HepG2 (cell line): Measurements from ENCODE around the gene RREB1. TPM values are rescaled to one million over a fixed set of nuclear protein-coding genes. Genes with fewer than 3 reads are reported as not detected.

Experiments
- BCL6 ChIP-seq: IDR thresholded peaks from 2 replicates; pipeline ENCODE4 v1.6.1; 2016; ENCODE audit warnings: missing genetic modification reagents, missing compliant biosample characterization
- FOXO1 ChIP-seq: sonication (generic); formaldehyde crosslinking; IDR thresholded peaks from 2 replicates; pipeline ENCODE4 v1.4.0; 2020; ENCODE audit warnings: missing genetic modification reagents
- HIVEP1 ChIP-seq: sonication (generic); formaldehyde crosslinking; IDR thresholded peaks from 2 replicates; pipeline ENCODE4 v1.4.0; 2020; ENCODE audit warnings: mild to moderate bottlenecking, missing genetic modification reagents
- HNRNPL ChIP-seq: fragments of 200-400 bp; formaldehyde crosslinking; IDR thresholded peaks from 2 replicates; pipeline ENCODE4 v1.6.1; 2017; ENCODE audit warnings: mild to moderate bottlenecking, low read depth, low read length
- NFIC ChIP-seq: IDR thresholded peaks from 2 replicates; pipeline ENCODE4 v1.6.1; 2012; ENCODE audit warnings: mild to moderate bottlenecking, low read length, inconsistent platforms
- PHF21A ChIP-seq: sonication (generic); formaldehyde crosslinking; IDR thresholded peaks from 2 replicates; pipeline ENCODE4 v1.5.0; 2020; ENCODE audit warnings: mild to moderate bottlenecking, missing genetic modification reagents
- POGZ ChIP-seq: sonication (generic); formaldehyde crosslinking; IDR thresholded peaks from 2 replicates; pipeline ENCODE4 v1.4.0; 2020; ENCODE audit warnings: mild to moderate bottlenecking, missing genetic modification reagents
- RAD21 ChIP-seq: fragments of 450-650 bp; formaldehyde crosslinking; IDR thresholded peaks from 2 replicates; pipeline ENCODE4 v1.5.0; 2020; ENCODE audit warnings: mild to moderate bottlenecking
- SMAD1 ChIP-seq: sonication (generic); formaldehyde crosslinking; IDR thresholded peaks from 2 replicates; pipeline ENCODE4 v1.4.0; 2020; ENCODE audit warnings: missing genetic modification reagents, low read depth, mild to moderate bottlenecking, borderline replicate concordance
- SP5 ChIP-seq: IDR thresholded peaks from 2 replicates; pipeline ENCODE4 v1.6.1; 2016; ENCODE audit warnings: low read depth, borderline replicate concordance
- SRY ChIP-seq: sonication (generic); formaldehyde crosslinking; IDR thresholded peaks from 2 replicates; pipeline ENCODE4 v1.8.0; 2022; ENCODE audit warnings: mild to moderate bottlenecking, missing genetic modification reagents
- ZC3H4 ChIP-seq: sonication (generic); formaldehyde crosslinking; IDR thresholded peaks from 2 replicates; pipeline ENCODE4 v1.4.0; 2020; ENCODE audit warnings: missing genetic modification reagents, borderline replicate concordance
- ZNF17 ChIP-seq: sonication (generic); formaldehyde crosslinking; IDR thresholded peaks from 2 replicates; pipeline ENCODE4 v1.5.0; 2020; ENCODE audit warnings: mild to moderate bottlenecking, missing genetic modification reagents
- ZNF546 ChIP-seq: sonication (generic); formaldehyde crosslinking; conservative IDR thresholded peaks from 2 replicates; pipeline ENCODE4 v1.8.1; 2023; ENCODE audit warnings: mild to moderate bottlenecking, missing genetic modification reagents
- ZNF616 ChIP-seq: sonication (generic); formaldehyde crosslinking; IDR thresholded peaks from 2 replicates; pipeline ENCODE4 v1.5.0; 2020; ENCODE audit warnings: low read depth, mild to moderate bottlenecking, missing genetic modification reagents
- ZSCAN31 ChIP-seq: sonication (generic); formaldehyde crosslinking; IDR thresholded peaks from 2 replicates; pipeline ENCODE4 v1.5.0; 2020; ENCODE audit warnings: low read depth, mild to moderate bottlenecking, missing genetic modification reagents
- polyA plus RNA-seq, 8 experiments: library from polyadenylated mRNA; depleted of rRNA in 3 of 8; stranded (reverse) in 7 of 8; unstranded in 1 of 8; fragments of >200 nt; fragmentation: Illumina TruSeq in 4 of 8; extraction: Trizol in 4 of 8; gene quantifications; 2 replicates each; pipeline versions ENCODE4 v1.2.1 to v1.2.3, GENCODE V29; 2011 to 2016; ENCODE audit warnings: low read depth in 4 of 8, missing spikeins in 1 of 8, mixed read lengths in 1 of 8; ENCODE audit not compliant: insufficient read depth in 1 of 8
- total RNA-seq, 5 experiments: library from RNA; depleted of rRNA; stranded (reverse); fragments of >200 nt; fragmentation: Illumina TruSeq; extraction: Trizol; gene quantifications; 2 replicates each; pipeline ENCODE4 v1.2.3, GENCODE V29; 2016; ENCODE audit warnings: low read depth in 1 of 5
- TF ChIP-seq, protein P1 (sequence below): sonication (generic); formaldehyde crosslinking; IDR thresholded peaks from 2 replicates; pipeline ENCODE4 v1.5.1; 2020; ENCODE audit warnings: missing genetic modification reagents, mild to moderate bottlenecking, borderline replicate concordance
- TF ChIP-seq, protein P2 (sequence below): sonication (generic); formaldehyde crosslinking; IDR thresholded peaks from 2 replicates; pipeline ENCODE4 v1.9.0; 2021; ENCODE audit warnings: mild to moderate bottlenecking, missing genetic modification reagents
- TF ChIP-seq, protein P3 (sequence below): sonication (generic); formaldehyde crosslinking; IDR thresholded peaks from 2 replicates; pipeline ENCODE4 v1.9.0; 2022; ENCODE audit warnings: missing genetic modification reagents, mild to moderate bottlenecking, borderline replicate concordance

Gene RREB1
- total and polyA plus RNA-seq, 2 of the 13 experiments (the other 11 are each of a cell fraction or from before 2014, with no cell fraction given) = 6.1 to 23.2 TPM

DNA sequence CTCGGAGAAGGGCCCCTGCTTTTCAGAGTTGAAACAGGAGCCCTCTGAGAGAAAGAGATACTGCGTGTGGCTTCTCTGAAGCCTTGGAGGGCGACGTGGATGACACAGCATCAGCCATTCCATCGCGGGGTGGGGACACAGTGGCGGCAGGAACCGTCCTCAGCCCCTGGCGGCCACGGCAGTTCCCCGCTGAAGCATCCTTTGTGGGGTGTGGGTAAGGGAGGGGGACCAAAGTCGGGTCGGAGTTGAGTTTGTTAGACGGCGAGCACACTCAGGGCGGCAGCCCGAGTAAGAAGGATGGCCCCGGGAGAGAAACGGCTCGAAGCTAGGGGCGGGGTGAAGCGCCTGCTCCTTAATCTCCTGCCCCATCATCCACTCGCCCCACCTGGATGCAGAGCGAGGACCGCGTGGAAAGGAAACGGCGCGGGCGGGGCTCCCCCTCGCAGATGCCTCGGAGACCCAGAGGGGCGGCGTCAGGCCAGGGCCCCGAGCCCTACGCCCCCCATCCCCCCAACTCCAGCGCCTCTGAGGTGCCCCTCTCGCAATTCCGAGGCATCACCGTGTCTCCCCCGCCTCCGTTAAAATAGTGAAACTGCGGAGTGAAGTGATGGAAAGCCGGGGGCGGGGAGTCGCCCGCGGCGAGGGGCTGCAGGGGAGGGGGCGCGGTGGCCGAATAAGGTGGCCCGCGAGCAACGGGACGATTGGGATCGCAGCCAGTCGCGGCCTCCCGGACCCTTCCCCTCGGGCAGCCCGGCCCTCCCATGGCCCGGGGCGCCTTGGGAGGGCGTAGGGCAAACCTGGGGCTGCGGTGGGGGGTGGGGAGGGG lies 796 bp upstream of the RREB1 start (continued):
- TF ChIP-seq PHF21A (CRISPR knock-in tag) = 0 out of 2 replicates have a peak, but pooled peaks have one; percentile 20
- TF ChIP-seq SRY (CRISPR knock-in tag) = peak; percentile 43; the same call in 1 of the 2 replicates
- TF ChIP-seq ZNF616 = 0 out of 2 replicates have a peak, but pooled peaks have one; percentile 38
- TF ChIP-seq, protein P1, sequence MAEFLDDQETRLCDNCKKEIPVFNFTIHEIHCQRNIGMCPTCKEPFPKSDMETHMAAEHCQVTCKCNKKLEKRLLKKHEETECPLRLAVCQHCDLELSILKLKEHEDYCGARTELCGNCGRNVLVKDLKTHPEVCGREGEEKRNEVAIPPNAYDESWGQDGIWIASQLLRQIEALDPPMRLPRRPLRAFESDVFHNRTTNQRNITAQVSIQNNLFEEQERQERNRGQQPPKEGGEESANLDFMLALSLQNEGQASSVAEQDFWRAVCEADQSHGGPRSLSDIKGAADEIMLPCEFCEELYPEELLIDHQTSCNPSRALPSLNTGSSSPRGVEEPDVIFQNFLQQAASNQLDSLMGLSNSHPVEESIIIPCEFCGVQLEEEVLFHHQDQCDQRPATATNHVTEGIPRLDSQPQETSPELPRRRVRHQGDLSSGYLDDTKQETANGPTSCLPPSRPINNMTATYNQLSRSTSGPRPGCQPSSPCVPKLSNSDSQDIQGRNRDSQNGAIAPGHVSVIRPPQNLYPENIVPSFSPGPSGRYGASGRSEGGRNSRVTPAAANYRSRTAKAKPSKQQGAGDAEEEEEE (CRISPR knock-in tag) = peak; percentile 88; the same call in 1 of the 2 replicates
- no peak for TF ChIP-seq SMAD1 (CRISPR knock-in tag)
- TF ChIP-seq NFIC = no peak
- TF ChIP-seq HIVEP1 (CRISPR knock-in tag) = no peak; the same call in 1 of the 2 replicates
- no peak for TF ChIP-seq ZC3H4
- TF ChIP-seq POGZ = no peak
- TF ChIP-seq, protein P2, sequence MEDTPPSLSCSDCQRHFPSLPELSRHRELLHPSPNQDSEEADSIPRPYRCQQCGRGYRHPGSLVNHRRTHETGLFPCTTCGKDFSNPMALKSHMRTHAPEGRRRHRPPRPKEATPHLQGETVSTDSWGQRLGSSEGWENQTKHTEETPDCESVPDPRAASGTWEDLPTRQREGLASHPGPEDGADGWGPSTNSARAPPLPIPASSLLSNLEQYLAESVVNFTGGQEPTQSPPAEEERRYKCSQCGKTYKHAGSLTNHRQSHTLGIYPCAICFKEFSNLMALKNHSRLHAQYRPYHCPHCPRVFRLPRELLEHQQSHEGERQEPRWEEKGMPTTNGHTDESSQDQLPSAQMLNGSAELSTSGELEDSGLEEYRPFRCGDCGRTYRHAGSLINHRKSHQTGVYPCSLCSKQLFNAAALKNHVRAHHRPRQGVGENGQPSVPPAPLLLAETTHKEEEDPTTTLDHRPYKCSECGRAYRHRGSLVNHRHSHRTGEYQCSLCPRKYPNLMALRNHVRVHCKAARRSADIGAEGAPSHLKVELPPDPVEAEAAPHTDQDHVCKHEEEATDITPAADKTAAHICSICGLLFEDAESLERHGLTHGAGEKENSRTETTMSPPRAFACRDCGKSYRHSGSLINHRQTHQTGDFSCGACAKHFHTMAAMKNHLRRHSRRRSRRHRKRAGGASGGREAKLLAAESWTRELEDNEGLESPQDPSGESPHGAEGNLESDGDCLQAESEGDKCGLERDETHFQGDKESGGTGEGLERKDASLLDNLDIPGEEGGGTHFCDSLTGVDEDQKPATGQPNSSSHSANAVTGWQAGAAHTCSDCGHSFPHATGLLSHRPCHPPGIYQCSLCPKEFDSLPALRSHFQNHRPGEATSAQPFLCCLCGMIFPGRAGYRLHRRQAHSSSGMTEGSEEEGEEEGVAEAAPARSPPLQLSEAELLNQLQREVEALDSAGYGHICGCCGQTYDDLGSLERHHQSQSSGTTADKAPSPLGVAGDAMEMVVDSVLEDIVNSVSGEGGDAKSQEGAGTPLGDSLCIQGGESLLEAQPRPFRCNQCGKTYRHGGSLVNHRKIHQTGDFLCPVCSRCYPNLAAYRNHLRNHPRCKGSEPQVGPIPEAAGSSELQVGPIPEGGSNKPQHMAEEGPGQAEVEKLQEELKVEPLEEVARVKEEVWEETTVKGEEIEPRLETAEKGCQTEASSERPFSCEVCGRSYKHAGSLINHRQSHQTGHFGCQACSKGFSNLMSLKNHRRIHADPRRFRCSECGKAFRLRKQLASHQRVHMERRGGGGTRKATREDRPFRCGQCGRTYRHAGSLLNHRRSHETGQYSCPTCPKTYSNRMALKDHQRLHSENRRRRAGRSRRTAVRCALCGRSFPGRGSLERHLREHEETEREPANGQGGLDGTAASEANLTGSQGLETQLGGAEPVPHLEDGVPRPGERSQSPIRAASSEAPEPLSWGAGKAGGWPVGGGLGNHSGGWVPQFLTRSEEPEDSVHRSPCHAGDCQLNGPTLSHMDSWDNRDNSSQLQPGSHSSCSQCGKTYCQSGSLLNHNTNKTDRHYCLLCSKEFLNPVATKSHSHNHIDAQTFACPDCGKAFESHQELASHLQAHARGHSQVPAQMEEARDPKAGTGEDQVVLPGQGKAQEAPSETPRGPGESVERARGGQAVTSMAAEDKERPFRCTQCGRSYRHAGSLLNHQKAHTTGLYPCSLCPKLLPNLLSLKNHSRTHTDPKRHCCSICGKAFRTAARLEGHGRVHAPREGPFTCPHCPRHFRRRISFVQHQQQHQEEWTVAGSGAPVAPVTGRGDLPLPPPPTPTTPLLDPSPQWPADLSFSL (CRISPR knock-in tag) = no peak; the same call in 1 of the 2 replicates
- TF ChIP-seq FOXO1 (CRISPR knock-in tag) = no peak
- TF ChIP-seq, protein P3, sequence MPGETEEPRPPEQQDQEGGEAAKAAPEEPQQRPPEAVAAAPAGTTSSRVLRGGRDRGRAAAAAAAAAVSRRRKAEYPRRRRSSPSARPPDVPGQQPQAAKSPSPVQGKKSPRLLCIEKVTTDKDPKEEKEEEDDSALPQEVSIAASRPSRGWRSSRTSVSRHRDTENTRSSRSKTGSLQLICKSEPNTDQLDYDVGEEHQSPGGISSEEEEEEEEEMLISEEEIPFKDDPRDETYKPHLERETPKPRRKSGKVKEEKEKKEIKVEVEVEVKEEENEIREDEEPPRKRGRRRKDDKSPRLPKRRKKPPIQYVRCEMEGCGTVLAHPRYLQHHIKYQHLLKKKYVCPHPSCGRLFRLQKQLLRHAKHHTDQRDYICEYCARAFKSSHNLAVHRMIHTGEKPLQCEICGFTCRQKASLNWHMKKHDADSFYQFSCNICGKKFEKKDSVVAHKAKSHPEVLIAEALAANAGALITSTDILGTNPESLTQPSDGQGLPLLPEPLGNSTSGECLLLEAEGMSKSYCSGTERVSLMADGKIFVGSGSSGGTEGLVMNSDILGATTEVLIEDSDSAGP = no peak; the same call in 1 of the 2 replicates
- TF ChIP-seq RAD21 = peak; percentile 48
- no peak for TF ChIP-seq ZNF17 (CRISPR knock-in tag)
- TF ChIP-seq BCL6 = no peak
- no peak; the same call in 1 of the 2 replicates for TF ChIP-seq ZNF546 (CRISPR knock-in tag)
- no peak for TF ChIP-seq SP5
- TF ChIP-seq ZSCAN31 = no peak
- 0 out of 2 replicates have a peak, but pooled peaks have one; percentile 54 for TF ChIP-seq HNRNPL
